Measurements from ENCODE around the gene SARM1. TPM values are rescaled to one million over a fixed set of nuclear protein-coding genes. Genes with fewer than 3 reads are reported as not detected.

Gene SARM1
- total and polyA plus RNA-seq, 9 of the 15 experiments (the other 6 are each of a cell fraction or from before 2014, with no cell fraction given) = 0.04 to 0.55 (median 0.11) TPM; not detected in 2

GRCh38 chr17:28390984-28391383 lies 19.5 kb downstream of the SARM1 start:
- FAIRE-seq (no peak), DNase-seq (ENCODE audit: extremely low read depth in 1 of 4, low spot score in 3 of 4) (no peak), ATAC-seq (no peak; the same call in 2 of the 3 replicates)
- ChIA-PET CTCF (ENCODE audit: low intra/inter-chr PET ratio) (no interaction called here), POLR2A (interaction anchor here (1.2 to 1.4 kb wide), 2 partner anchors 13 to 14 kb away, joined by 3 to 6 read pairs; no protein-coding TSS in a partner anchor)
- Histone ChIP-seq H3K36me3 (ENCODE audit: control insufficient read depth, insufficient read depth, low read length) (no peaks in the 10 kb centered on the region), H3K27ac (ENCODE audit: extremely low read depth, low read depth, low read length) (no peak overlapping the region), H3K9ac (ENCODE audit: insufficient read depth in 1 of 2, low read depth in 2 of 2, low read length in 2 of 2) (no peak overlapping the region), H3K9me1 (ENCODE audit: control insufficient read depth, insufficient read depth, low read length) (no peaks in the 10 kb centered on the region), H3K4me2 (ENCODE audit: insufficient read depth, low read length) (no peak overlapping the region), H3K79me2 (ENCODE audit: control insufficient read depth, insufficient read depth, low read length) (no peaks in the 10 kb centered on the region), H4K20me1 (replicated peaks; ENCODE audit: control insufficient read depth, insufficient read depth, low read length) (0 out of 2 replicates have a peak, but pooled peaks cover 4% of the 10 kb centered on the region), H2AFZ (ENCODE audit: low read depth, low read length) (peak overlapping the region; percentile 25; the same call in 1 of the 2 replicates), H3K27me3 (ENCODE audit: control insufficient read depth in 2 of 2, insufficient read depth in 2 of 2, low read length in 2 of 2) (peaks cover 0 to 12% of the 10 kb centered on the region in 2 experiments; a peak in 2 of 5 replicates), H3K4me3 (no peak overlapping the region), H3K9me3 (replicated peaks; ENCODE audit: control insufficient read depth, insufficient read depth, low read depth, low read length) (no peaks in the 10 kb centered on the region), H3K4me1 (replicated peaks in 1 of 2; ENCODE audit: control insufficient read depth in 2 of 2, insufficient read depth in 2 of 2, low read length in 2 of 2) (peaks cover 9 to 10% of the 10 kb centered on the region in 2 experiments; a peak in 3 of 5 replicates)
- BruUV-seq (replicated peaks) = no TSS peak
- 0 out of 2 replicates have a peak, but pooled peaks have one; percentile 5 for TF ChIP-seq CREM (IDR thresholded peaks at IDR 0.05; ENCODE audit: low read depth)
- 0 out of 2 replicates have a peak, but pooled peaks have one; percentile 16 for TF ChIP-seq HMBOX1 (IDR thresholded peaks at IDR 0.05)
- TF ChIP-seq CBX2 (IDR thresholded peaks at IDR 0.05; ENCODE audit: insufficient read depth, low read length, poor library complexity, severe bottlenecking) = no peak
- 7% methylated on average over 1 of the region's 1 CpG for WGBS (ENCODE audit: insufficient coverage, low coverage, missing lambda C conversion rate)
- intact Hi-C loops (cut with micrococcal nuclease) (no loop called here), in situ Hi-C loops (cut with MboI) (no loop called here)

GRCh38 chr17:28391401-28391800 lies 19.9 kb downstream of the SARM1 start:
- H3K79me2 ChIP-seq (ENCODE audit: control insufficient read depth, insufficient read depth, low read length) = no peaks in the 10 kb centered on the region
- H3K27ac ChIP-seq (ENCODE audit: extremely low read depth, low read depth, low read length) = no peak overlapping the region
- ATAC-seq (peak; percentile 61; the same call in 2 of the 3 replicates), DNase-seq (ENCODE audit: extremely low read depth in 1 of 4, low spot score in 3 of 4) (peak in 1 of 4 experiments; percentile 38), FAIRE-seq (no peak)
- WGBS (ENCODE audit: insufficient coverage, low coverage, missing lambda C conversion rate) = 39% methylated on average over 2 of the region's 2 CpGs
- intact Hi-C loops (cut with micrococcal nuclease) (no loop called here), in situ Hi-C loops (cut with MboI) (no loop called here)
- peaks cover 9 to 10% of the 10 kb centered on the region in 2 experiments; a peak in 3 of 5 replicates for H3K4me1 ChIP-seq (replicated peaks in 1 of 2; ENCODE audit: control insufficient read depth in 2 of 2, insufficient read depth in 2 of 2, low read length in 2 of 2)
- H3K9me1 ChIP-seq (ENCODE audit: control insufficient read depth, insufficient read depth, low read length) = no peaks in the 10 kb centered on the region
- 0 out of 2 replicates have a peak, but pooled peaks cover 4% of the 10 kb centered on the region for H4K20me1 ChIP-seq (replicated peaks; ENCODE audit: control insufficient read depth, insufficient read depth, low read length)
- no peak overlapping the region for H3K4me3 ChIP-seq
- peaks cover 0 to 12% of the 10 kb centered on the region in 2 experiments; a peak in 2 of 5 replicates for H3K27me3 ChIP-seq (ENCODE audit: control insufficient read depth in 2 of 2, insufficient read depth in 2 of 2, low read length in 2 of 2)
- H3K9ac ChIP-seq (ENCODE audit: insufficient read depth in 1 of 2, low read depth in 2 of 2, low read length in 2 of 2) = no peak overlapping the region
- no peak overlapping the region for H3K4me2 ChIP-seq (ENCODE audit: insufficient read depth, low read length)
- H3K9me3 ChIP-seq (replicated peaks; ENCODE audit: control insufficient read depth, insufficient read depth, low read depth, low read length) = no peaks in the 10 kb centered on the region
- no TSS peak for BruUV-seq (replicated peaks)
- peak overlapping the region; percentile 25 for H2AFZ ChIP-seq (ENCODE audit: low read depth, low read length)
- no peaks in the 10 kb centered on the region for H3K36me3 ChIP-seq (ENCODE audit: control insufficient read depth, insufficient read depth, low read length)
- POLR2A ChIA-PET = interaction anchor here (1.2 to 1.4 kb wide), 2 partner anchors 13 to 14 kb away, joined by 3 to 6 read pairs; no protein-coding TSS in a partner anchor
- CTCF ChIA-PET (ENCODE audit: low intra/inter-chr PET ratio) = no interaction called here
- no peak for TF ChIP-seq KLF10 (CRISPR knock-in tag; IDR thresholded peaks at IDR 0.05)
- TF ChIP-seq PHB2 (IDR thresholded peaks at IDR 0.05; ENCODE audit: low read depth) = no peak
- TF ChIP-seq ZNF133 (CRISPR knock-in tag; IDR thresholded peaks at IDR 0.05) = no peak
- no peak for TF ChIP-seq BCOR (IDR thresholded peaks at IDR 0.05)
- TF ChIP-seq, protein P1, sequence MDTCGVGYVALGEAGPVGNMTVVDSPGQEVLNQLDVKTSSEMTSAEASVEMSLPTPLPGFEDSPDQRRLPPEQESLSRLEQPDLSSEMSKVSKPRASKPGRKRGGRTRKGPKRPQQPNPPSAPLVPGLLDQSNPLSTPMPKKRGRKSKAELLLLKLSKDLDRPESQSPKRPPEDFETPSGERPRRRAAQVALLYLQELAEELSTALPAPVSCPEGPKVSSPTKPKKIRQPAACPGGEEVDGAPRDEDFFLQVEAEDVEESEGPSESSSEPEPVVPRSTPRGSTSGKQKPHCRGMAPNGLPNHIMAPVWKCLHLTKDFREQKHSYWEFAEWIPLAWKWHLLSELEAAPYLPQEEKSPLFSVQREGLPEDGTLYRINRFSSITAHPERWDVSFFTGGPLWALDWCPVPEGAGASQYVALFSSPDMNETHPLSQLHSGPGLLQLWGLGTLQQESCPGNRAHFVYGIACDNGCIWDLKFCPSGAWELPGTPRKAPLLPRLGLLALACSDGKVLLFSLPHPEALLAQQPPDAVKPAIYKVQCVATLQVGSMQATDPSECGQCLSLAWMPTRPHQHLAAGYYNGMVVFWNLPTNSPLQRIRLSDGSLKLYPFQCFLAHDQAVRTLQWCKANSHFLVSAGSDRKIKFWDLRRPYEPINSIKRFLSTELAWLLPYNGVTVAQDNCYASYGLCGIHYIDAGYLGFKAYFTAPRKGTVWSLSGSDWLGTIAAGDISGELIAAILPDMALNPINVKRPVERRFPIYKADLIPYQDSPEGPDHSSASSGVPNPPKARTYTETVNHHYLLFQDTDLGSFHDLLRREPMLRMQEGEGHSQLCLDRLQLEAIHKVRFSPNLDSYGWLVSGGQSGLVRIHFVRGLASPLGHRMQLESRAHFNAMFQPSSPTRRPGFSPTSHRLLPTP (IDR thresholded peaks at IDR 0.05; ENCODE audit: borderline replicate concordance, extremely low read depth, insufficient read length) = no peak
- no peak for TF ChIP-seq ZNF174 (CRISPR knock-in tag; IDR thresholded peaks at IDR 0.05)
- no peak for TF ChIP-seq ZNF311 (CRISPR knock-in tag; IDR thresholded peaks at IDR 0.05)
- TF ChIP-seq RBM25 (IDR thresholded peaks at IDR 0.05; ENCODE audit: low read depth, low read length, severe bottlenecking) = no peak
- 0 out of 2 replicates have a peak, but pooled peaks have one; percentile 35 for TF ChIP-seq MYC (IDR thresholded peaks at IDR 0.05; ENCODE audit: low read depth, low read length)
- TF ChIP-seq MYC (CRISPR knock-in tag; IDR thresholded peaks at IDR 0.05; ENCODE audit: borderline replicate concordance, low read depth) = no peak

All from K562 (cell line).